Smooth muscle cell (in vitro differentiated cells): ENCODE results near the gene WNK2. TPM values are rescaled to one million over a fixed set of nuclear protein-coding genes. Genes with fewer than 3 reads are reported as not detected.

ENCODE experiments used
- DNase-seq: peaks from one replicate; lab custom pipeline; 2025; ENCODE audit not compliant: unreplicated experiment; lab: John Stamatoyannopoulos, UW
- H2AFZ ChIP-seq: fragments of 200-600 bp; sonication (generic); 2 replicates; pipeline ENCODE4 v1.6.0; 2016; ENCODE audit warnings: antibody characterized with exemption, low read depth, mild to moderate bottlenecking
- H3F3A ChIP-seq: fragments of 200-600 bp; sonication (generic); 2 replicates; pipeline ENCODE4 v1.6.0; 2017; ENCODE audit warnings: antibody characterized with exemption, low read depth
- H3K27ac ChIP-seq: fragments of 200-600 bp; sonication (generic); 2 replicates; pipeline ENCODE4 v1.5.1; 2016; ENCODE audit warnings: low read depth, mild to moderate bottlenecking
- H3K27me3 ChIP-seq: fragments of 200-600 bp; sonication (generic); 2 replicates; pipeline ENCODE4 v1.6.1; 2016; ENCODE audit warnings: low read depth, mild to moderate bottlenecking
- H3K36me3 ChIP-seq: fragments of 200-600 bp; sonication (generic); 2 replicates; pipeline ENCODE4 v1.5.1; 2016; ENCODE audit warnings: low read depth
- H3K4me1 ChIP-seq: fragments of 200-600 bp; sonication (generic); 2 replicates; pipeline ENCODE4 v1.5.1; 2016; ENCODE audit warnings: low read depth
- H3K4me2 ChIP-seq: fragments of 200-600 bp; sonication (generic); 2 replicates; pipeline ENCODE4 v1.6.0; 2016; ENCODE audit warnings: mild to moderate bottlenecking
- H3K4me3 ChIP-seq: fragments of 200-600 bp; sonication (generic); 2 replicates; pipeline ENCODE4 v1.5.1; 2016; ENCODE audit warnings: mild to moderate bottlenecking
- H3K79me2 ChIP-seq: fragments of 200-600 bp; sonication (generic); 2 replicates; pipeline ENCODE4 v1.6.0; 2016; ENCODE audit warnings: low read depth, mild to moderate bottlenecking
- H3K9ac ChIP-seq: fragments of 200-600 bp; sonication (generic); 2 replicates; pipeline ENCODE4 v1.6.0; 2016; ENCODE audit warnings: low read depth
- H3K9me3 ChIP-seq: fragments of 200-600 bp; sonication (generic); replicated peaks from 2 replicates; pipeline ENCODE4 v1.5.1; 2016; ENCODE audit warnings: low read depth
- H4K20me1 ChIP-seq: fragments of 200-600 bp; sonication (generic); 2 replicates; pipeline ENCODE4 v1.6.0; 2016; ENCODE audit warnings: low read depth
- CTCF ChIP-seq: fragments of 200-600 bp; sonication (generic); IDR thresholded peaks from 2 replicates; pipeline ENCODE4 v1.5.1; 2017; ENCODE audit warnings: borderline replicate concordance, mild to moderate bottlenecking, antibody characterized with exemption; ENCODE audit not compliant: insufficient read depth, poor library complexity, severe bottlenecking
- WGBS: methylation state at CpG from one replicate; pipeline ENCODE4 v1.1.7; 2016; ENCODE audit warnings: low lambda C conversion rate; 5-methylcytosine and 5-hydroxymethylcytosine counted together
- polyA plus RNA-seq: library from polyadenylated mRNA; unstranded; fragments of >200 nt; fragmentation: Nextera tagmentation; extraction: Ambion mirVana; gene quantifications from 2 replicates; pipeline ENCODE4 v1.2.1, GENCODE V29; 2016
- total RNA-seq: library from RNA; depleted of rRNA; stranded (reverse); fragments of >200 nt; gene quantifications from 2 replicates; pipeline ENCODE4 v1.2.3, GENCODE V29; 2014

The WNK2 gene
- total and polyA plus RNA-seq, 2 experiments from 2014 or later, result 0.27 to 0.31 TPM

GRCh38 chr9:93298498-93299417, 114.8 kb downstream of the WNK2 start:
- Histone ChIP-seq H3K27me3 (no peaks in the 10 kb centered on the region), H3F3A (no peaks in the 10 kb centered on the region), H3K36me3 (no peaks in the 10 kb centered on the region), H3K79me2 (no peaks in the 10 kb centered on the region), H4K20me1 (no peaks in the 10 kb centered on the region), H3K4me2 (no peak overlapping the region), H3K9ac (no peak overlapping the region), H3K4me1 (no peaks in the 10 kb centered on the region), H3K4me3 (no peak overlapping the region), H3K27ac (no peak overlapping the region), H3K9me3 (no peaks in the 10 kb centered on the region), H2AFZ (no peak overlapping the region)
- no peak for DNase-seq
- TF ChIP-seq CTCF, result no peak
- WGBS, result 92% methylated on average over 26 of the region's 26 CpGs

GRCh38 chr9:93299418-93300174, 115.7 kb downstream of the WNK2 start:
- Histone ChIP-seq H3K36me3 (no peaks in the 10 kb centered on the region), H3K9me3 (no peaks in the 10 kb centered on the region), H3K4me1 (no peaks in the 10 kb centered on the region), H3K9ac (no peak overlapping the region), H3K27ac (no peak overlapping the region), H4K20me1 (no peaks in the 10 kb centered on the region), H3K27me3 (no peaks in the 10 kb centered on the region), H3K4me3 (no peak overlapping the region), H3F3A (no peaks in the 10 kb centered on the region), H3K4me2 (no peak overlapping the region), H3K79me2 (no peaks in the 10 kb centered on the region), H2AFZ (no peak overlapping the region)
- TF ChIP-seq CTCF, result no peak
- no peak for DNase-seq
- WGBS, result 88% methylated on average over 26 of the region's 26 CpGs

GRCh38 chr9:93300175-93300572, 116.2 kb downstream of the WNK2 start:
- TF ChIP-seq CTCF, result no peak

More at GRCh38 chr9:93300175-93300572, 116.2 kb downstream of the WNK2 start:
- Histone ChIP-seq H3K9me3 (no peaks in the 10 kb centered on the region), H2AFZ (no peak overlapping the region), H3F3A (no peaks in the 10 kb centered on the region), H3K4me1 (no peaks in the 10 kb centered on the region), H3K27ac (no peak overlapping the region), H4K20me1 (no peaks in the 10 kb centered on the region), H3K36me3 (no peaks in the 10 kb centered on the region), H3K27me3 (no peaks in the 10 kb centered on the region), H3K9ac (no peak overlapping the region), H3K4me2 (no peak overlapping the region), H3K4me3 (no peak overlapping the region), H3K79me2 (no peaks in the 10 kb centered on the region)
- WGBS, result over 99% methylated on average over 14 of the region's 14 CpGs
- DNase-seq, result no peak
